Peyer's patch (tissue), 4 donors: ENCODE results near the gene SARNP.

ENCODE experiments used
- POLR2A ChIP-seq, 2 donors: fragments of 450-650 bp; IDR thresholded peaks; one replicate each; pipeline ENCODE4 v1.5.1; 2017; ENCODE audit warnings: antibody characterized with exemption in 2 of 2, mild to moderate bottlenecking in 2 of 2, moderate library complexity in 2 of 2
- TF ChIP-seq, protein P1 (sequence below), 6 experiments: fragments of 450-650 bp in 4 of 6; fragments of 200-600 bp in 2 of 6; sonication (generic) in 1 of 6; IDR thresholded peaks; one replicate each; pipeline ENCODE4 v1.5.1; 2017 to 2019; ENCODE audit warnings: antibody characterized with exemption in 6 of 6, mild to moderate bottlenecking in 3 of 6, moderate library complexity in 1 of 6

DNA sequence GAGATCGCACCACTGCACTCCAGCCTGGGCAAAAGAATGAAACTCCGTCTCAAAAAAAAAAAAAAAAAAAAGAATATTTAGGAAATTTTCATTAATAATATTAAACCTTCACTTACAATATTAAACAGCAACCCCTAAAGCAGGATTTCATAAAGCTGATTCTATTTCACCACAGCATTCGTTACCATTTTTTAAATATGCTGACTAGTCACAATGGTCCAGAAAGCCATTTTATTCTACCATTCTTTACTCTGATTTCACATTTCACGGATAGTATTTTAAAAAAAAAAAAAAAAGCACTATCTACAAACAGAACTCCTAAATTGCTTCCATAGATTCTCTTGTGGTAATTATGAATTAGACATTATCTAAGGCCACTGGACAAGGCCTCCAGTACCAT lies 27.6 kb downstream of the SARNP start:
- TF ChIP-seq POLR2A (IDR thresholded peaks at IDR 0.05): no peak
- TF ChIP-seq, protein P1, sequence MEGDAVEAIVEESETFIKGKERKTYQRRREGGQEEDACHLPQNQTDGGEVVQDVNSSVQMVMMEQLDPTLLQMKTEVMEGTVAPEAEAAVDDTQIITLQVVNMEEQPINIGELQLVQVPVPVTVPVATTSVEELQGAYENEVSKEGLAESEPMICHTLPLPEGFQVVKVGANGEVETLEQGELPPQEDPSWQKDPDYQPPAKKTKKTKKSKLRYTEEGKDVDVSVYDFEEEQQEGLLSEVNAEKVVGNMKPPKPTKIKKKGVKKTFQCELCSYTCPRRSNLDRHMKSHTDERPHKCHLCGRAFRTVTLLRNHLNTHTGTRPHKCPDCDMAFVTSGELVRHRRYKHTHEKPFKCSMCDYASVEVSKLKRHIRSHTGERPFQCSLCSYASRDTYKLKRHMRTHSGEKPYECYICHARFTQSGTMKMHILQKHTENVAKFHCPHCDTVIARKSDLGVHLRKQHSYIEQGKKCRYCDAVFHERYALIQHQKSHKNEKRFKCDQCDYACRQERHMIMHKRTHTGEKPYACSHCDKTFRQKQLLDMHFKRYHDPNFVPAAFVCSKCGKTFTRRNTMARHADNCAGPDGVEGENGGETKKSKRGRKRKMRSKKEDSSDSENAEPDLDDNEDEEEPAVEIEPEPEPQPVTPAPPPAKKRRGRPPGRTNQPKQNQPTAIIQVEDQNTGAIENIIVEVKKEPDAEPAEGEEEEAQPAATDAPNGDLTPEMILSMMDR (IDR thresholded peaks at IDR 0.05): no peak
